H9 (cell line): ENCODE measurements around the gene NUDT22. TPM values are rescaled to one million over a fixed set of nuclear protein-coding genes. Genes with fewer than 3 reads are reported as not detected.

Experiments
- DNase-seq: peaks from one replicate; pipeline ENCODE4 v3.0.0-alpha.2; 2017
- H2AFZ ChIP-seq: one replicate; pipeline ENCODE4 v1.6.1; 2013; ENCODE audit warnings: mild to moderate bottlenecking, low read length, control low read depth, moderate library complexity
- H2AK5ac ChIP-seq: 2 replicates; pipeline ENCODE4 v1.6.1; 2013; ENCODE audit warnings: low read length, control low read depth, mixed read lengths; ENCODE audit not compliant: insufficient read length
- H2BK120ac ChIP-seq: one replicate; pipeline ENCODE4 v1.6.1; 2013; ENCODE audit warnings: low read depth, mild to moderate bottlenecking, low read length, control low read depth, inconsistent platforms; ENCODE audit not compliant: poor library complexity, severe bottlenecking
- H2BK12ac ChIP-seq: 2 replicates; pipeline ENCODE4 v1.6.1; 2013; ENCODE audit warnings: low read length, control low read depth, mixed read lengths, low read depth; ENCODE audit not compliant: insufficient read length
- H2BK15ac ChIP-seq: 2 replicates; pipeline ENCODE4 v1.6.1; 2013; ENCODE audit warnings: low read depth, low read length, control low read depth
- H2BK20ac ChIP-seq: one replicate; pipeline ENCODE4 v1.6.1; 2013; ENCODE audit warnings: low read depth, mild to moderate bottlenecking, low read length, control low read depth, inconsistent platforms; ENCODE audit not compliant: poor library complexity, severe bottlenecking
- H2BK5ac ChIP-seq: 2 replicates; pipeline ENCODE4 v1.6.1; 2013; ENCODE audit warnings: low read length, control low read depth, mixed read lengths; ENCODE audit not compliant: insufficient read length
- H3K14ac ChIP-seq: 2 replicates; pipeline ENCODE4 v1.6.1; 2013; ENCODE audit warnings: low read length, control low read depth; ENCODE audit not compliant: insufficient read depth
- H3K18ac ChIP-seq: 2 replicates; pipeline ENCODE4 v1.6.1; 2013; ENCODE audit warnings: low read depth, mild to moderate bottlenecking, mixed read lengths, low read length, control low read depth; ENCODE audit not compliant: insufficient read length
- H3K23ac ChIP-seq: 2 replicates; pipeline ENCODE4 v1.6.1; 2013; ENCODE audit warnings: low read length, control low read depth, mixed read lengths, low read depth; ENCODE audit not compliant: insufficient read length
- H3K23me2 ChIP-seq: 2 replicates; pipeline ENCODE4 v1.6.1; 2013; ENCODE audit warnings: low read depth, mild to moderate bottlenecking, mixed read lengths, low read length, control low read depth; ENCODE audit not compliant: insufficient read length, poor library complexity, severe bottlenecking
- H3K27ac ChIP-seq: 2 replicates; pipeline ENCODE4 v1.5.1; 2013; ENCODE audit warnings: low read length, control low read depth, mixed read lengths, low read depth; ENCODE audit not compliant: insufficient read length
- H3K27me3 ChIP-seq: 2 replicates; pipeline ENCODE4 v1.6.1; 2013; ENCODE audit warnings: low read length, control low read depth, inconsistent platforms; ENCODE audit not compliant: insufficient read depth
- H3K4ac ChIP-seq: 2 replicates; pipeline ENCODE4 v1.6.1; 2013; ENCODE audit warnings: low read depth, mild to moderate bottlenecking, control low read depth, inconsistent platforms, low read length, moderate library complexity
- H3K4me1 ChIP-seq: 2 replicates; pipeline ENCODE4 v1.6.1; 2013; ENCODE audit warnings: low read length, control low read depth, inconsistent platforms; ENCODE audit not compliant: insufficient read depth
- H3K4me2 ChIP-seq: 2 replicates; pipeline ENCODE4 v1.6.1; 2013; ENCODE audit warnings: low read length, control low read depth, mixed read lengths; ENCODE audit not compliant: insufficient read length, insufficient read depth
- H3K56ac ChIP-seq: 2 replicates; pipeline ENCODE4 v1.6.1; 2013; ENCODE audit warnings: low read depth, mild to moderate bottlenecking, mixed read lengths, low read length, control low read depth; ENCODE audit not compliant: insufficient read length
- H3K79me1 ChIP-seq: 2 replicates; pipeline ENCODE4 v1.6.1; 2013; ENCODE audit warnings: low read depth, mild to moderate bottlenecking, moderate library complexity, low read length, control low read depth, inconsistent platforms; ENCODE audit not compliant: insufficient read depth, poor library complexity, severe bottlenecking
- H3K79me2 ChIP-seq: 2 replicates; pipeline ENCODE4 v1.6.1; 2013; ENCODE audit warnings: low read length, control low read depth, inconsistent platforms; ENCODE audit not compliant: insufficient read depth
- H3K9ac ChIP-seq: 2 replicates; pipeline ENCODE4 v1.6.1; 2013; ENCODE audit warnings: low read length, control low read depth, mixed read lengths; ENCODE audit not compliant: insufficient read length; ENCODE audit errors: extremely low read depth
- H3K9me3 ChIP-seq: one replicate; pipeline ENCODE4 v1.6.1; 2013; ENCODE audit warnings: low read depth, low read length, inconsistent platforms; ENCODE audit not compliant: control insufficient read depth
- H3T11ph ChIP-seq: one replicate; pipeline ENCODE4 v1.6.1; 2013; ENCODE audit warnings: mild to moderate bottlenecking, low read length, control low read depth, inconsistent platforms
- H4K20me1 ChIP-seq: one replicate; pipeline ENCODE4 v1.6.1; 2013; ENCODE audit not compliant: control insufficient read depth, insufficient read length, insufficient read depth
- H4K5ac ChIP-seq: 2 replicates; pipeline ENCODE4 v1.6.1; 2013; ENCODE audit warnings: low read depth, mild to moderate bottlenecking, mixed read lengths, low read length, control low read depth; ENCODE audit not compliant: insufficient read length
- H4K8ac ChIP-seq: replicated peaks from 2 replicates; pipeline ENCODE4 v1.6.1; 2013; ENCODE audit warnings: low read length, control low read depth, mixed read lengths, low read depth; ENCODE audit not compliant: insufficient read length
- H4K91ac ChIP-seq: 2 replicates; pipeline ENCODE4 v1.6.1; 2013; ENCODE audit warnings: low read depth, mild to moderate bottlenecking, moderate library complexity, mixed read lengths, low read length, control low read depth; ENCODE audit not compliant: insufficient read length
- H3K27ac Mint-ChIP-seq, 3 experiments: 2 replicates in 2 of 3; 3 replicates in 1 of 3; pipeline ENCODE4 v1.8.0; 2020 to 2021; ENCODE audit warnings: mixed read lengths in 3 of 3, mild to moderate bottlenecking in 1 of 3, moderate library complexity in 1 of 3
- H3K27me3 Mint-ChIP-seq: 2 replicates; pipeline ENCODE4 v1.8.0; 2021; ENCODE audit warnings: low read depth, mild to moderate bottlenecking, moderate library complexity, mixed read lengths
- H3K36me3 Mint-ChIP-seq, 3 experiments: 2 replicates in 2 of 3; 3 replicates in 1 of 3; pipeline ENCODE4 v1.8.0; 2020 to 2021; ENCODE audit warnings: low read depth in 3 of 3, mixed read lengths in 3 of 3; ENCODE audit not compliant: insufficient read depth in 1 of 3
- H3K4me1 Mint-ChIP-seq, 2 experiments: 2 replicates each; pipeline ENCODE4 v1.8.0; 2020; ENCODE audit warnings: mixed read lengths in 2 of 2
- H3K4me3 Mint-ChIP-seq, 2 experiments: 2 replicates in 1 of 2; 3 replicates in 1 of 2; pipeline ENCODE4 v1.8.0; 2020 to 2021; ENCODE audit warnings: mild to moderate bottlenecking in 2 of 2, mixed read lengths in 2 of 2, moderate library complexity in 1 of 2
- H3K9me3 Mint-ChIP-seq, 2 experiments: 2 replicates in 1 of 2; 3 replicates in 1 of 2; pipeline ENCODE4 v1.8.0; 2020; ENCODE audit warnings: mild to moderate bottlenecking in 2 of 2, mixed read lengths in 2 of 2, moderate library complexity in 1 of 2
- WGBS: extraction: QIAGEN DNeasy Blood & Tissue Kit; methylation state at CpG from one replicate; pipeline ENCODE4 v1.1.7; 2013; ENCODE audit warnings: missing lambda C conversion rate, low lambda C conversion rate, mixed read lengths; ENCODE audit not compliant: insufficient read length; ENCODE audit errors: extremely low coverage; 5-methylcytosine and 5-hydroxymethylcytosine counted together
- total RNA-seq: library from RNA; stranded (reverse); gene quantifications from 2 replicates; pipeline ENCODE4 v1.2.1, GENCODE V29; 2021
- TF ChIP-seq, protein P1 (sequence below): fragments of 200-600 bp; sonication (generic); conservative IDR thresholded peaks from 3 replicates; pipeline ENCODE4 v1.8.0; 2021; ENCODE audit warnings: antibody characterized with exemption, mild to moderate bottlenecking

Gene NUDT22
- total RNA-seq, 1 experiment from 2014 or later, result 39.6 TPM

DNA sequence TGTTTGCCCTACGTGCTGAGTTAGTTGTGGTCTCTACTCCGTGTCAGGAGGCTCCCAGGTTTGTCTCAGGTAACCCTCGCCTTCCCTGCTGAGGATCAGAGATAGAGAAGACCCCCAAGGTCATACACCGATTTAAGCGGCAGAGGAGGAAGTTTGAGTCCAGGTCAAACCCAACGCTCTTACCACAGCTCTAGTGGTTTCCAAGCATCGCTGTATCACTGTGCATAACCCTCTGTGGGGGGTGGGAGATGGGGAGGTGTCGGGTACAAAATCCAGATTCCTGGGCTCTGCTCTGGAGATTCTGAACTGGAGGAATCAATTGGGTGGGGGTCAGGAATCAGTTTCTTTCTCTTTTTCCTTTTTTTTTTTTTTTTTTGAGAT is 4.9 kb downstream of the NUDT22 start:
- Histone ChIP-seq H3K4me1 (0 out of 2 replicates have a peak, but pooled peaks cover 3% of the 10 kb centered on the region), H4K91ac (no peak overlapping the region), H3K4me2 (peak overlapping the region; percentile 94), H2AFZ (no peak overlapping the region), H4K20me1 (no peaks in the 10 kb centered on the region), H2BK20ac (no peak overlapping the region), H3K14ac (no peak overlapping the region; the same call in 1 of the 2 replicates), H3K18ac (no peak overlapping the region), H3K4ac (no peak overlapping the region), H3K27ac (no peak overlapping the region), H2AK5ac (no peak overlapping the region), H3K79me2 (no peaks in the 10 kb centered on the region), H2BK15ac (no peak overlapping the region), H2BK12ac (no peak overlapping the region), H2BK5ac (no peak overlapping the region), H3K9me3 (no peaks in the 10 kb centered on the region), H3K23ac (no peak overlapping the region), H4K5ac (no peak overlapping the region), H3T11ph (no peak overlapping the region), H4K8ac (no peak overlapping the region), H3K23me2 (peaks cover 29% of the 10 kb centered on the region), H3K27me3 (no peaks in the 10 kb centered on the region; the same call in 1 of the 2 replicates), H3K9ac (no peak overlapping the region), H3K56ac (no peak overlapping the region), H2BK120ac (no peak overlapping the region), H3K79me1 (no peaks in the 10 kb centered on the region)
- peaks cover 3% of the 10 kb centered on the region in 3 experiments; a peak in 4 of 7 replicates for H3K36me3 Mint-ChIP-seq
- TF ChIP-seq, protein P1, sequence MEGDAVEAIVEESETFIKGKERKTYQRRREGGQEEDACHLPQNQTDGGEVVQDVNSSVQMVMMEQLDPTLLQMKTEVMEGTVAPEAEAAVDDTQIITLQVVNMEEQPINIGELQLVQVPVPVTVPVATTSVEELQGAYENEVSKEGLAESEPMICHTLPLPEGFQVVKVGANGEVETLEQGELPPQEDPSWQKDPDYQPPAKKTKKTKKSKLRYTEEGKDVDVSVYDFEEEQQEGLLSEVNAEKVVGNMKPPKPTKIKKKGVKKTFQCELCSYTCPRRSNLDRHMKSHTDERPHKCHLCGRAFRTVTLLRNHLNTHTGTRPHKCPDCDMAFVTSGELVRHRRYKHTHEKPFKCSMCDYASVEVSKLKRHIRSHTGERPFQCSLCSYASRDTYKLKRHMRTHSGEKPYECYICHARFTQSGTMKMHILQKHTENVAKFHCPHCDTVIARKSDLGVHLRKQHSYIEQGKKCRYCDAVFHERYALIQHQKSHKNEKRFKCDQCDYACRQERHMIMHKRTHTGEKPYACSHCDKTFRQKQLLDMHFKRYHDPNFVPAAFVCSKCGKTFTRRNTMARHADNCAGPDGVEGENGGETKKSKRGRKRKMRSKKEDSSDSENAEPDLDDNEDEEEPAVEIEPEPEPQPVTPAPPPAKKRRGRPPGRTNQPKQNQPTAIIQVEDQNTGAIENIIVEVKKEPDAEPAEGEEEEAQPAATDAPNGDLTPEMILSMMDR, result no peak
- H3K4me3 Mint-ChIP-seq, result peak overlapping the region; percentile 74 to 91
- H3K9me3 Mint-ChIP-seq, result no peaks in the 10 kb centered on the region
- peaks cover 27 to 37% of the 10 kb centered on the region in 2 experiments for H3K4me1 Mint-ChIP-seq
- DNase-seq, result no peak
- H3K27me3 Mint-ChIP-seq, result peaks cover 20% of the 10 kb centered on the region
- H3K27ac Mint-ChIP-seq, result peak overlapping the region; percentile 54 to 88 (median 70); a peak in 3 of 7 replicates
- WGBS, result no CpG with 5 or more reads among the region's 8 CpGs
